Endothelial cell of umbilical vein (primary cell): ENCODE measurements around the gene SPEF2. TPM values are rescaled to one million over a fixed set of nuclear protein-coding genes. Genes with fewer than 3 reads are reported as not detected.

Source experiments
- BruUV-seq: library from RNA; stranded (reverse); fragments of 400-500 nt; replicated peaks from 2 replicates; lab custom pipeline; 2021; lab: Mats Ljungman, UMichigan
- CTCF ChIA-PET: fragments of 300-600, 350-600 bp; sonication (Branson Sonifier 250); formaldehyde crosslinking; loops from one replicate; lab custom pipeline; 2021; ENCODE audit warnings: antibody characterized with exemption, inconsistent platforms; lab: Charles Lee
- POLR2A ChIA-PET: fragments of 300-600, 350-600 bp; sonication (Branson Sonifier 250); formaldehyde crosslinking; loops from one replicate; lab custom pipeline; 2021; ENCODE audit warnings: antibody characterized with exemption, inconsistent platforms; lab: Charles Lee
- DNase-seq: peaks from one replicate; pipeline ENCODE4 v3.0.0-alpha.2; 2011; ENCODE audit warnings: low read depth, low spot score
- FAIRE-seq: peaks from 2 replicates; lab custom pipeline; 2011; peaks lifted over from hg19 to GRCh38; lab: Jason Lieb, UNC
- H2AFZ ChIP-seq: 2 replicates; pipeline ENCODE4 v1.6.0; 2012; ENCODE audit warnings: low read depth, low read length, control low read depth, inconsistent platforms
- H3K27ac ChIP-seq: 2 replicates; pipeline ENCODE4 v1.5.1; 2011; ENCODE audit warnings: low read depth, mild to moderate bottlenecking, control low read depth, low read length, moderate library complexity; ENCODE audit not compliant: insufficient read depth
- H3K27me3 ChIP-seq, 2 experiments: 2 replicates each; pipeline versions ENCODE4 v1.6.0 to v1.6.1; 2011; ENCODE audit warnings: low read length in 2 of 2, mixed read lengths in 1 of 2; ENCODE audit not compliant: control insufficient read depth in 2 of 2, insufficient read depth in 2 of 2
- H3K36me3 ChIP-seq, 2 experiments: 2 replicates in 1 of 2; 3 replicates in 1 of 2; pipeline ENCODE4 v1.5.1; 2011; ENCODE audit warnings: low read length in 2 of 2, mild to moderate bottlenecking in 1 of 2, moderate library complexity in 1 of 2; ENCODE audit not compliant: control insufficient read depth in 2 of 2, insufficient read depth in 2 of 2; ENCODE audit errors: extremely low read depth in 1 of 2
- H3K4me1 ChIP-seq: 3 replicates; pipeline ENCODE4 v1.5.1; 2011; ENCODE audit warnings: mild to moderate bottlenecking, low read length; ENCODE audit not compliant: control insufficient read depth, insufficient read depth; ENCODE audit errors: extremely low read depth
- H3K4me2 ChIP-seq: 2 replicates; pipeline ENCODE4 v1.6.1; 2011; ENCODE audit warnings: low read length, control low read depth, mixed read lengths; ENCODE audit not compliant: insufficient read depth
- H3K4me3 ChIP-seq, 3 experiments: fragments of 200-600 bp in 1 of 3; sonication (generic), shearing (Covaris generic) in 1 of 3; replicated peaks in 1 of 3; 2 replicates each; pipeline ENCODE4 v1.5.1; 2011 to 2016; ENCODE audit warnings: control low read depth in 3 of 3, low read length in 3 of 3, mild to moderate bottlenecking in 2 of 3, inconsistent platforms in 1 of 3, low read depth in 1 of 3, moderate library complexity in 1 of 3; ENCODE audit not compliant: insufficient read depth in 1 of 3
- H3K79me2 ChIP-seq: 2 replicates; pipeline ENCODE4 v1.6.0; 2012; ENCODE audit warnings: low read length, inconsistent platforms; ENCODE audit not compliant: control insufficient read depth, insufficient read depth
- H3K9ac ChIP-seq: replicated peaks from 2 replicates; pipeline ENCODE3; 2011; ENCODE audit warnings: low read length, control low read depth; ENCODE audit not compliant: insufficient read depth; ENCODE audit errors: extremely low read depth
- H3K9me1 ChIP-seq: replicated peaks from 3 replicates; pipeline ENCODE4 v1.6.0; 2011; ENCODE audit warnings: mild to moderate bottlenecking, low read length; ENCODE audit not compliant: control insufficient read depth, insufficient read depth; ENCODE audit errors: extremely low read depth
- H3K9me3 ChIP-seq: replicated peaks from 2 replicates; pipeline ENCODE4 v1.5.1; 2012; ENCODE audit warnings: low read length, inconsistent platforms; ENCODE audit not compliant: control insufficient read depth, insufficient read depth
- H4K20me1 ChIP-seq: replicated peaks from 2 replicates; pipeline ENCODE3; 2011; ENCODE audit warnings: mild to moderate bottlenecking, low read length; ENCODE audit not compliant: control insufficient read depth, insufficient read depth; ENCODE audit errors: extremely low read depth
- EZH2 ChIP-seq: IDR thresholded peaks from 2 replicates; pipeline ENCODE4 v1.6.1; 2012; ENCODE audit warnings: borderline replicate concordance, low read depth, mild to moderate bottlenecking, moderate library complexity, low read length, inconsistent platforms; ENCODE audit not compliant: severe bottlenecking
- FOS ChIP-seq: IDR thresholded peaks from 2 replicates; pipeline ENCODE4 v1.6.1; 2011; ENCODE audit warnings: mild to moderate bottlenecking, low read length, moderate library complexity, borderline replicate concordance; ENCODE audit not compliant: insufficient read depth
- GATA2 ChIP-seq: IDR thresholded peaks from 2 replicates; pipeline ENCODE4 v1.7.0; 2011; ENCODE audit warnings: low read depth, mild to moderate bottlenecking, moderate library complexity, mixed read lengths, low read length; ENCODE audit not compliant: insufficient read length, insufficient read depth
- JUN ChIP-seq: IDR thresholded peaks from 2 replicates; pipeline ENCODE4 v1.6.1; 2011; ENCODE audit warnings: borderline replicate concordance, low read depth; ENCODE audit not compliant: insufficient read length, insufficient read depth
- MYC ChIP-seq: IDR thresholded peaks from one replicate; pipeline ENCODE4 v1.6.1; 2011; ENCODE audit warnings: mild to moderate bottlenecking, low read depth, low read length
- POLR2A ChIP-seq: IDR thresholded peaks from 2 replicates; pipeline ENCODE4 v1.6.1; 2012; ENCODE audit warnings: low read depth, mild to moderate bottlenecking, control low read depth, low read length
- POLR2AphosphoS5 ChIP-seq: IDR thresholded peaks from 2 replicates; pipeline ENCODE4 v1.6.1; 2012; ENCODE audit warnings: low read depth, mild to moderate bottlenecking, control low read depth, low read length, moderate library complexity; ENCODE audit not compliant: insufficient read depth
- dilution Hi-C: fragments of 300-500 bp; cut with MboI; formaldehyde crosslinking; loops from one replicate; pipeline ENCODE4 v1.15.0; 2019; ENCODE audit warnings: low sequenced_read_pairs; ENCODE audit not compliant: extremely low pct_ligation_motif_present
- intact Hi-C: fragments of 100-400 bp; cut with micrococcal nuclease; formaldehyde crosslinking; loops from one replicate; pipeline ENCODE4 v1.10.0; 2022
- polyA plus RNA-seq, 4 experiments: library from polyadenylated mRNA; depleted of rRNA in 3 of 4; stranded (reverse) in 3 of 4; unstranded in 1 of 4; fragments of >200 nt; gene quantifications; 2 replicates each; pipeline versions ENCODE4 v1.2.1 to v1.2.3, GENCODE V29; 2011 to 2012; ENCODE audit warnings: missing spikeins in 1 of 4
- total RNA-seq: library from RNA; stranded (reverse); gene quantifications from 2 replicates; pipeline ENCODE4 v1.2.3, GENCODE V29; 2021
- TF ChIP-seq, protein P1 (sequence below): IDR thresholded peaks from 2 replicates; pipeline ENCODE4 v1.6.1; 2011; ENCODE audit not compliant: insufficient read depth, insufficient read length
- TF ChIP-seq, protein P2 (sequence below), 2 donors: IDR thresholded peaks; 1 replicate in 1 of 2; 2 replicates in 1 of 2; pipeline ENCODE4 v1.5.1; 2011; ENCODE audit warnings: low read length in 2 of 2, mild to moderate bottlenecking in 2 of 2, moderate library complexity in 2 of 2, control low read depth in 1 of 2, inconsistent platforms in 1 of 2, low read depth in 1 of 2; ENCODE audit not compliant: insufficient read depth in 1 of 2; ENCODE audit errors: extremely low read depth in 1 of 2

Gene SPEF2
- total and polyA plus RNA-seq, 2 donors (not counting 3 experiments of a cell fraction or from before 2014, with no cell fraction given): 0.28 to 0.73 TPM

DNA sequence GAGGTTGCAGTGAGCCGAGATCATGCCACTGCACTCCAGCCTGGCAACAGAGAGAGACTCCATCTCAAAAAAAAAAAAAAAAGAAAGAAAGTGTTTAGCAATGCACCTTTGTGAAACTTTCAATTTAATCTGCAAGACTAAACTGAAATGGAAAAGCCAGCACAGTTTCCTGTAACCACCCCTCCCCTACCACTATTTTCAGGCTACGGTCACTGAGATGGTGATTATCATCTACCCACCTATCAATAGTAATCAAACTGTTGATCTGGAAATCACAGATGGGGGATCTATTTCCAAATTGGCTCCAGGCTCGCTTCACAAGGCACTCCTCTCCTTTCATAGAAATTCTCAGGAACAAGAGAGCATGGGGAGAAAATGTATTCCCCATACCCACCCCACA, 208.4 kb downstream of the SPEF2 start:
- peaks cover 0 to 5% of the 10 kb centered on the region in 2 experiments for H3K27me3 ChIP-seq
- H4K20me1 ChIP-seq: no peaks in the 10 kb centered on the region
- no peaks in the 10 kb centered on the region for H3K9me3 ChIP-seq
- no peak for FAIRE-seq
- H3K36me3 ChIP-seq: no peaks in the 10 kb centered on the region
- H3K9me1 ChIP-seq: no peaks in the 10 kb centered on the region
- TF ChIP-seq JUN: no peak
- no peak for TF ChIP-seq POLR2A
- no peak for TF ChIP-seq FOS
- DNase-seq: no peak
- H2AFZ ChIP-seq: no peak overlapping the region
- dilution Hi-C loops: no loop called here
- no peak overlapping the region for H3K9ac ChIP-seq
- H3K4me1 ChIP-seq: no peaks in the 10 kb centered on the region
- H3K4me3 ChIP-seq: no peak overlapping the region
- H3K79me2 ChIP-seq: no peaks in the 10 kb centered on the region
- intact Hi-C loops: no loop called here
- H3K27ac ChIP-seq: no peak overlapping the region
- POLR2A ChIA-PET: no interaction called here
- CTCF ChIA-PET: interaction anchor here (1.8 kb wide), 1 partner anchor 13 kb away, joined by 6 read pairs; no protein-coding TSS in a partner anchor
- no TSS peak for BruUV-seq
- no peak overlapping the region for H3K4me2 ChIP-seq

DNA sequence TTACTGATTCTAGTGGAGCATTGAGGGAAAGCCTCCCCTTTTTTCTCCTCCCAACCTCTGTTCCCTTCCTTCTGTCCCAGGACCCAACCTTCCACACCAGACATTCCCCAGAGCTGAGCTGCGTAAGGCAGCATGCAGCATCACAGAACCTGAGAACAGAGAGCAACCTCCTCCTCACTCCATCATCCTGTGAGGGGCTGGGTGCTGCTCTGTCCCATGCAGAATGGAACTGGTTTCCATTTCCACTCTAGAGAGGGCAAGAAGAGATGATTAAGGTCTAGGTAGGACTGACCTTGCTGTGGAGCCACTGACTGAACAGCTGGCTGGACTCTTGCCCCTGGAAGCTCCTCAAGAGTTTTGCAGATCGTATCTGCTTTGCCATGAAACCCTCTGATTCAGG, 208.9 kb downstream of the SPEF2 start:
- ChIA-PET POLR2A (no interaction called here), CTCF (interaction anchor here (1.1 to 1.8 kb wide), 2 partner anchors 11 to 13 kb away, joined by 4 to 6 read pairs; no protein-coding TSS in a partner anchor)
- intact Hi-C loops: no loop called here
- no peak overlapping the region for H2AFZ ChIP-seq
- H4K20me1 ChIP-seq: no peaks in the 10 kb centered on the region
- no peak for DNase-seq
- no peak overlapping the region for H3K9ac ChIP-seq
- no TSS peak for BruUV-seq
- no peak overlapping the region for H3K27ac ChIP-seq
- no peaks in the 10 kb centered on the region for H3K36me3 ChIP-seq
- peaks cover 0 to 3% of the 10 kb centered on the region in 2 experiments for H3K27me3 ChIP-seq
- H3K9me3 ChIP-seq: no peaks in the 10 kb centered on the region
- no peak for FAIRE-seq
- dilution Hi-C loops: no loop called here
- H3K4me1 ChIP-seq: no peaks in the 10 kb centered on the region
- no peaks in the 10 kb centered on the region for H3K9me1 ChIP-seq
- no peak overlapping the region for H3K4me2 ChIP-seq
- no peak overlapping the region for H3K4me3 ChIP-seq
- TF ChIP-seq EZH2 (no peak), MYC (no peak), JUN (no peak), POLR2AphosphoS5 (no peak), POLR2A (no peak), GATA2 (no peak), FOS (no peak)
- TF ChIP-seq, protein P1, sequence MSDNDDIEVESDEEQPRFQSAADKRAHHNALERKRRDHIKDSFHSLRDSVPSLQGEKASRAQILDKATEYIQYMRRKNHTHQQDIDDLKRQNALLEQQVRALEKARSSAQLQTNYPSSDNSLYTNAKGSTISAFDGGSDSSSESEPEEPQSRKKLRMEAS: no peak
- TF ChIP-seq, protein P2, sequence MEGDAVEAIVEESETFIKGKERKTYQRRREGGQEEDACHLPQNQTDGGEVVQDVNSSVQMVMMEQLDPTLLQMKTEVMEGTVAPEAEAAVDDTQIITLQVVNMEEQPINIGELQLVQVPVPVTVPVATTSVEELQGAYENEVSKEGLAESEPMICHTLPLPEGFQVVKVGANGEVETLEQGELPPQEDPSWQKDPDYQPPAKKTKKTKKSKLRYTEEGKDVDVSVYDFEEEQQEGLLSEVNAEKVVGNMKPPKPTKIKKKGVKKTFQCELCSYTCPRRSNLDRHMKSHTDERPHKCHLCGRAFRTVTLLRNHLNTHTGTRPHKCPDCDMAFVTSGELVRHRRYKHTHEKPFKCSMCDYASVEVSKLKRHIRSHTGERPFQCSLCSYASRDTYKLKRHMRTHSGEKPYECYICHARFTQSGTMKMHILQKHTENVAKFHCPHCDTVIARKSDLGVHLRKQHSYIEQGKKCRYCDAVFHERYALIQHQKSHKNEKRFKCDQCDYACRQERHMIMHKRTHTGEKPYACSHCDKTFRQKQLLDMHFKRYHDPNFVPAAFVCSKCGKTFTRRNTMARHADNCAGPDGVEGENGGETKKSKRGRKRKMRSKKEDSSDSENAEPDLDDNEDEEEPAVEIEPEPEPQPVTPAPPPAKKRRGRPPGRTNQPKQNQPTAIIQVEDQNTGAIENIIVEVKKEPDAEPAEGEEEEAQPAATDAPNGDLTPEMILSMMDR (IDR thresholded peaks at IDR 0.05; ENCODE audit: extremely low read depth in 1 of 2, insufficient read depth in 1 of 2, low read depth in 1 of 2, low read length in 2 of 2): no peak
- no peaks in the 10 kb centered on the region for H3K79me2 ChIP-seq
